GM21360 (cell line): ENCODE measurements around the gene SERF1B.
"Not testable (repeated sequence)": the region's sequence is repeated elsewhere in the genome, so short reads cannot be mapped to it uniquely, and the experiment has no call there.

ENCODE experiments used
- ATAC-seq: cut with Tn5 transposase; IDR thresholded peaks from one replicate; pipeline ENCODE4 v1.9.1; 2021; ENCODE audit warnings: mild to moderate bottlenecking, moderate library complexity; ENCODE audit not compliant: unreplicated experiment

Gene SERF1B

GRCh38 chr5:70025106-70025844 lies at the start of gene SERF1B:
Gene SERF1B (plus strand): TSS chr5:70025251. CDS start chr5:70025452, 201 bp downstream.
- ATAC-seq: peak; percentile 92

GRCh38 chr5:69991713-69992112 lies 33.3 kb upstream of the SERF1B start:
- not testable (repeated sequence) for ATAC-seq

GRCh38 chr5:69995535-69995934 lies 29.5 kb upstream of the SERF1B start:
- ATAC-seq: not testable (repeated sequence)

GRCh38 chr5:70020660-70021059 lies 4.4 kb upstream of the SERF1B start:
- ATAC-seq: not testable (repeated sequence)

- peak; percentile 21 for ATAC-seq
Measured at GRCh38 chr5:70025845-70026145, 744 bp downstream of the SERF1B start.

- not testable (repeated sequence) for ATAC-seq
Measured at GRCh38 chr5:70031204-70031603, 6.2 kb downstream of the SERF1B start.

- ATAC-seq: not testable (repeated sequence)
Measured at GRCh38 chr5:70041411-70041810, 16.4 kb downstream of the SERF1B start.

GRCh38 chr5:70049790-70050142 lies 24.7 kb downstream of the SERF1B start:
- not testable (repeated sequence) for ATAC-seq

- ATAC-seq: not testable (repeated sequence)
Measured at GRCh38 chr5:70056289-70056942, 31.4 kb downstream of the SERF1B start.

- not testable (repeated sequence) for ATAC-seq
Measured at GRCh38 chr5:70057140-70057539, 32.1 kb downstream of the SERF1B start.

- ATAC-seq: not testable (repeated sequence)
Measured at GRCh38 chr5:70077632-70078031, 52.6 kb downstream of the SERF1B start.

GRCh38 chr5:70088907-70089464 lies 63.9 kb downstream of the SERF1B start:
- ATAC-seq: not testable (repeated sequence)

- not testable (repeated sequence) for ATAC-seq
Measured at GRCh38 chr5:70091776-70092175, 66.7 kb downstream of the SERF1B start.
